ENCODE data around the gene C14orf132.

GRCh38 chr14:96056509-96057422, 17.6 kb downstream of the C14orf132 start:
- TF ChIP-seq EZH2 (IDR thresholded peaks at IDR 0.05; ENCODE audit: low read length, missing control alignments) (no peak), CTCF (conservative IDR thresholded peaks at IDR 0.05 in 1 of 2, IDR thresholded peaks at IDR 0.05 in 1 of 2; ENCODE audit: low read depth in 1 of 2, low read length in 2 of 2) (no peak)
